ENCODE measurements around the gene RDH5.

GRCh38 chr12:55721601-55722213 lies 1.5 kb downstream of the RDH5 start:
- TF ChIP-seq, protein P1, sequence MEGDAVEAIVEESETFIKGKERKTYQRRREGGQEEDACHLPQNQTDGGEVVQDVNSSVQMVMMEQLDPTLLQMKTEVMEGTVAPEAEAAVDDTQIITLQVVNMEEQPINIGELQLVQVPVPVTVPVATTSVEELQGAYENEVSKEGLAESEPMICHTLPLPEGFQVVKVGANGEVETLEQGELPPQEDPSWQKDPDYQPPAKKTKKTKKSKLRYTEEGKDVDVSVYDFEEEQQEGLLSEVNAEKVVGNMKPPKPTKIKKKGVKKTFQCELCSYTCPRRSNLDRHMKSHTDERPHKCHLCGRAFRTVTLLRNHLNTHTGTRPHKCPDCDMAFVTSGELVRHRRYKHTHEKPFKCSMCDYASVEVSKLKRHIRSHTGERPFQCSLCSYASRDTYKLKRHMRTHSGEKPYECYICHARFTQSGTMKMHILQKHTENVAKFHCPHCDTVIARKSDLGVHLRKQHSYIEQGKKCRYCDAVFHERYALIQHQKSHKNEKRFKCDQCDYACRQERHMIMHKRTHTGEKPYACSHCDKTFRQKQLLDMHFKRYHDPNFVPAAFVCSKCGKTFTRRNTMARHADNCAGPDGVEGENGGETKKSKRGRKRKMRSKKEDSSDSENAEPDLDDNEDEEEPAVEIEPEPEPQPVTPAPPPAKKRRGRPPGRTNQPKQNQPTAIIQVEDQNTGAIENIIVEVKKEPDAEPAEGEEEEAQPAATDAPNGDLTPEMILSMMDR (conservative IDR thresholded peaks at IDR 0.05; ENCODE audit: low read depth, low read length), result no peak
- peak; percentile 61 for TF ChIP-seq POLR2A (IDR thresholded peaks at IDR 0.05; ENCODE audit: low read depth, low read length)
